Stimulated activated CD4-positive, alpha-beta T cell treated with anti-CD3 and anti-CD28 coated beads, Interleukin-15, amount 100 ng/mL, for 1 hour (primary cell): ENCODE measurements around the gene ERC2.

Experiments
- DNase-seq, 2 donors: peaks; one replicate each; pipeline ENCODE4 v3.0.0-alpha.2; 2020; ENCODE audit warnings: low read depth in 1 of 2, low spot score in 1 of 2

ERC2 gene

DNA sequence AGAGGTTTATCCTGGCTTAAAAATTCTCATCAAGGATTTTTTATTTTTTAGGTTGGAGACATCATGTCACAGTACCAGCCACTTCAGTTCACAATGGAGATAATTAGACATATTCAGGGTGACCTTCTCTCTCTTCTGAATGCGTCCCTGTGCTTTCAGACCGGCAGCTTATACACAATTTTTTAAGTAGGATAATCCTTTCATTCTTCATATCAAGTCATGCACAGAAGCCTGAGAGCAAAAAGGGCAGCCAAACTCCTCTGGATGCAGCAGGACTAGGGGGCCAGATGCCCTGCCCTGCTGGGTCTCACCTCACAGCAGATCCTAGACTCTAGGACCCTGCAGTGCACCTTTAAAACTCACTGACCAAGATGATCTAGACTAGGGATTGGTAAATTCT is 210.4 kb downstream of the ERC2 start:
- DNase-seq, result no peak

DNA sequence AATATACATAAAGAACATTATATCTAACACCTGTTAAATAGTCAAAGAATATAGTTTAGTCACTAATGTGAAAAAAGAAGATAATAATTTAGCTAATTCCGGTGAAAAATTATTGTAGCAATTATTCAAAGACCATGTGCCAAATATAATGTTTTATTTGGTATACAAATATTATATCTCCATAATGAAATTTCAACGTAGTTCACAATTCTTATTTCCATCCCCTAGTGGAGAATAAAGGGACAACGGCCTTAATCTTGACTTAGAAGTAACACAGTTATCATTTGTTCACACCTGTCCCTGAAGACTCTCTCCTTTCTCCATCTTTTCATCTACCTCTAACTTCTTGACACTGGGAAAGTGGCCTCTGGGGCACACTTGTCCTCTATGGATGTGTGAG is 213.4 kb downstream of the ERC2 start:
- DNase-seq, result no peak

- no peak for DNase-seq
Observed at GRCh38 chr3:56253941-56254665, 214.2 kb downstream of the ERC2 start.

GRCh38 chr3:56251343-56251945 is 216.8 kb downstream of the ERC2 start:
- DNase-seq, result no peak

DNA sequence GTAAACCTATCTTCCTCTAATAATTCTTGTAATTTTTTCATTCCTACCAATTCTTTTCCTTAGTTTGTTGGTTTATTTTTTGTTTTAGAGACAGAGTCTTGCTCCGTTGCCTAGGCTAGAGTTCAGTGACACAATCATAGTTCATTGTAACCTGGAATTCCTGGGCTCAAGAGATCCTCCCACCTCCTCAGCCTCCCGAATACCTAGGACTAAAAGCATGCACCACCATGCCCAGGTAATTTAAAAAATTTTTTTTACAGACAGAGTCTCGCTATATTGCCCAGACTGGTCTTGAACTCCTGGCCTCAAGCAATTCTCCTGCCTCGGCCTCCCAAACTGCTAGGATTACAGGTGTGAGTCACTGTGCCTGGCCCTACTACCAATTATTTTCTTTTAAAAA is 220.2 kb downstream of the ERC2 start:
- DNase-seq, result no peak

DNA sequence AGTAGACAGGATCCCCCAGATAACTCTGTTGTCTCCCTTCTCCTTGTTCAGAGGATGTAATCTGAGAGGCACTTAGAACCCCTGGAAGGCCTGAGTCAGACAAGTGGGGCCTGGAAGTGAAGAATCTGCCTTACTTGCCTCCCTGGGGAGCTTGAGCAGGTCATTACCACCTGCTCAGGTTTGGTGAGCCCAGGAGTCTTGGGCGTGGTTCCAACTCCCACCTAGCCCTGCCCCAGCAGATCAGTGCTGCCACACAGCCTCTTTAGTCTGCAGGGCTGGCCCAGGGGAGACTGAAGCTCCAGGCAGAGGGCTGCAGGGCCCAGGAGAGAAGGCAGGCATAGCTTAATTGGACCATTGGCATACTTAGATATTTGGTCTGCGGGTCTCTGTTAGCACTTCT is 230.0 kb downstream of the ERC2 start:
- no peak for DNase-seq

- no peak for DNase-seq
Observed at GRCh38 chr3:56233742-56234141, 234.5 kb downstream of the ERC2 start.

DNA sequence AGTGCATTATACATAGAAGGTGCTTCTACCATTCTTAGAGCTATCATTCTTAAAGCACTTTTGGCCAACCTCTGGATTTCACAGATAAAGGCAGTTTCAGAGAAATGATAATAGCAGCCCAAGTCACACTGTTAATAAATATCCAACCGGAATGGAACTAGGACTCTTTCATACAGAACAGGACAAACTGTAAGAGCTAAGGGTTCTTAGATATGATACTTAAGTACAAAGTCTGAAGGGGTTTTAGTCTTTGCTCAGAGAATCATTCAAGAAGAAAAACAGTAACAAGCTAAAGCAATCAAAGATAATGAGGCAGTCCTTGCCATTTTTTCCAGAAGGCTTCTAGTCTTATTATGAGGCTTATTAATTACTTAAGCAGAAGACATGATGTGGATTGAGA is 239.0 kb downstream of the ERC2 start:
- no peak for DNase-seq

GRCh38 chr3:56222866-56223265 is 245.4 kb downstream of the ERC2 start:
- no peak for DNase-seq

DNA sequence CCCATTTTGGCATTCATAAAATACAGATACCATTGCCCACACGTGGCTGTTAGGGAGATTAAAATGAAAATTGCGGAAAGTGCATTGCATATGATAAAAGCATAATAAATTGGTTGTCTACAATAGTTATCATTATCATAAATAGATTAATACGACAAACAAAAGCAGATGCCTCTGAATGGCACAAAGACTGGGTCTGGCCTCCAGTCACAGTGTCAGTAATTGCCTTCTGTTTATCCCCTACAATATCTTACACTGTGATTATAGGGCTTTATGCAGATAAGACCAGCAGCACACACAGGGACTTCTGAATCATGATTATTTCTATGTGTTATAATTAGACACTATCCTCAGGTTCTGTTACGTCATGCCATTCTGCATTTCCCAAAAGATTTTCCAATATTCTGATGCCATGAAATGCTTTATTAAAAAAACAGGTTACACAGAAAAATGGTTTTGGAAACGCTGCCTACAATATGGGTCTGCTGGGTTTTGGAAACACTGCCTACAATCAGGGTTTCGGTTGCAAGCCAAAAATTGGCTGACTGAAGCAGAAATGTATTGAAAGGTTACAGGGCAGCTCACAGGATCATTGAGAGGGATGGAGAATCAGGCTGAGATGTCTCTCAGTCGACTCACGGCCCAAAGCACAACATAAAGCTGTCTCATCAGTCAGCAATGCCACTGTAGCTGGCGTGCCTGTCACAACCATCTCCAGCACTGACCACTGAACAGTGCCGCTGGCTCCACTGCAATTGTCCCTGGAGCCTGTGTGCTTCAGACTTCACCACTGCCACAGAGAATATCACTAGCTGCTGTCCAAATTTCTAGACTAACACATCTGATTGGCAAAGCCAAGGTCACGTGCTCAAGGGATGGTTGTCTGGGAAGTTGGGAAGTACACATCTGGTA is 248.1 kb downstream of the ERC2 start:
- no peak for DNase-seq

DNA sequence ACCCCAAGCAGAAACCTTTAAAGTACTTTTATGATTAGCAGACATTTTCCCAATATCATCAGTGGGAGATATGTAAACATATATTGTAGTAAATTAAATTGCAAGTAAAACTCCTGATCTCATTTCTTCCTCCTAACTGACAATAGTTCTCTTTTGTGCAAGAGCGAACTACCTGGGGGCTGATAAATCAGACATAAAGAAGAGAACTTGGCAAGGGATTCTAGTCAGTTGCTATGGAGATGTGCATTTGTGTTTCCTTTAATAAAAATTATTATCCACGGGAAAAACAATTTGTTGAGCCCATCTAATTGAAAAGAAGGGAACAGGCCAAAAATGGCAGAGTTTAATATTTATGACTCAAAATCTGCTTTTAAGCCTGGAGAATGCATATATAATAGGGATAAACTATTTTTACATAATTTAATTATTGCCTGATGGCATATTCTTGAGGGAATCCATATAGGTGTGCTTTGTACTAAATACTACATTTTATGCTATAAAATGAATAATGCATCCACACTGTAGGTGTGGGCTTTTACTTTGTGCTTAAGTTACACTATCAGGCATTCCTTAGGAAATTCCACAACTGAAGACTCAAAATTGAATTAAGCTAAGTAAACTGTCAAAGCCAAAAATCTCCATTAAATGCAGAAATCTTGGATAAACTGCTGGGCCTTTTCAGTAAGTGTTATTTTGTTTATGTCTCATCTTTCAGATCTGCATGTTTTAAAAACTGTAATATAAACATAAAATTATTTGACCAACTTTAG is 258.1 kb downstream of the ERC2 start:
- DNase-seq, result no peak

DNA sequence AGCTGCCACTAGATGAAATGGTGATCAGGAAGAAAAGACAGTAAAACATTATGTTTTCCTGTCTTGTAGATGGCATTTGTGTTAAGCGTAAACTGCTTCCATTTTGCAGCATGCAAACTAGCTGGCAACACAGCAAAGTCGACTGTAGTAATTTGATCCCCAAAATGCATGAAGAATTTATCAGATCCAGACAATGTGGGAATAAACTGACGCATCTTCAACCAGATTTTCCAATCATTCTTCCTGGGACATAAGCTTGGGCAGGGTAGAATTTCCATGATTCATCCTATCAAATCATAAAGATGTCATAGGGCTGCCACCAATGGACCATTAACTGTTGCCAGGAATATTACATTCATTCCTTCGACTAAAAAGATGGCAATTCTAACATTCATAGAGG is 260.3 kb downstream of the ERC2 start:
- no peak for DNase-seq

GRCh38 chr3:56205406-56205805 is 262.9 kb downstream of the ERC2 start:
- DNase-seq, result no peak

- DNase-seq, result no peak
Observed at GRCh38 chr3:56202997-56203396, 265.3 kb downstream of the ERC2 start.

DNA sequence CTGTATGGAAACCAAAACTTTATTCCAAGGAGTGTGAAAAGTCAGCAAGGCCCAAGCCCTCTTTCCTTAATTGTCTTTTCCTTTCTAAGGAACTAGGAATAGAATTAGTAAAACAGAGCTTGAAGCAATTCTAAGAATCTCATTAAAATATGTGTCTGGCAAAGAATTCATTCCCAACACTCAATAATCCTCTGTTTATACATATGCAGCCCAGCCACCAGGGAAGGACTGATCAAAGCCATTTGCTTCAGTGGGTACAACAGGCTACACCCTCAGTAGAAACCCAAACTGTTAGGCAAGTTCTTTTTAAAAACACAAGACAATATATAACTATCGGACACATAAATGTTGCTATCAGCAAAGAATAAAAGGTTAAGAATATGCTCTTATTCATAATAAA is 266.9 kb downstream of the ERC2 start:
- no peak for DNase-seq

GRCh38 chr3:56200251-56200650 is 268.0 kb downstream of the ERC2 start:
- DNase-seq, result no peak

- DNase-seq, result no peak
Observed at GRCh38 chr3:56197991-56198390, 270.3 kb downstream of the ERC2 start.

DNA sequence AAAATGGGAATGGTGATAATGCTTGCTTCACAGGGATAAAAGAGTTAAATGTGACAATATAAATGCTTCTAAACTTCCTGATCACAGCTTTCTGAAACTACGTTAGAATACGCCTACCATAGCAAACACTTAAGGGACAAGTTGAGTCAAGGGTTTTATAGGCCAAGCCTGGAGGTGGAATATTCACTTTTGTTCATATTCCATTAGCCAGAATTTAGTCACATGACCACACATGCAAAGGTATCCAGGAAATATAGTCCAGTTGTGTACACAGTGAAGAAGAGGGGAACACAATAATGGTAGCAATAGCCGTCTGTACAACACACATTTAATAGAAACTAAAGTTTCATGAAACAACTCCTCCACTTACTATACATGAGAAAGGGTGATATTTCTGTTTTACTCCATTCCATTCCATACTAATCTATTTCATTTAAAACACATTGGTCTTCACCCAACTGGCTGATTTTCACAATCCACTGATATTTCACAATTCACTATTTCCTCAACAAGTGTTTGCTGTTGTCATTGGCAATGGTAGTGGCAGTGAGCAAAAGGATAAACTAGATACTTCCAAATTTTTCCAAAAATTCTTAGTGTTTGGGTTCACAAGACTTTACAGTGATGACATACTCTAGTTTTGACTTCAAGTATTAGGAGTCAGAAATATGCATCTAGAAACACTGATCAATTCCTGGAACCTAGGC is 270.9 kb downstream of the ERC2 start:
- DNase-seq, result no peak

- DNase-seq, result no peak
Observed at GRCh38 chr3:56196700-56197099, 271.6 kb downstream of the ERC2 start.

GRCh38 chr3:56193519-56193918 is 274.7 kb downstream of the ERC2 start:
- no peak for DNase-seq

GRCh38 chr3:56192001-56192400 is 276.3 kb downstream of the ERC2 start:
- no peak for DNase-seq
